Measurements from ENCODE around the gene C10orf88.

- TF ChIP-seq POLR2A (IDR thresholded peaks at IDR 0.05) (no peak), CTCF (IDR thresholded peaks at IDR 0.05) (no peak)
These were observed 59.6 kb downstream of the C10orf88 start for GRCh38 chr10:122894261-122894944.
